Colonic mucosa (tissue), 4 donors: ENCODE measurements around the gene UPP2. TPM values are rescaled to one million over a fixed set of nuclear protein-coding genes. Genes with fewer than 3 reads are reported as not detected.

Experiments
- DNase-seq: peaks from one replicate; pipeline ENCODE4 v3.0.0-alpha.2; 2020
- H3K27ac ChIP-seq: fragments of 200-600 bp; one replicate; pipeline ENCODE4 v1.8.0; 2021
- H3K27me3 ChIP-seq: fragments of 200-600 bp; one replicate; pipeline ENCODE4 v1.8.0; 2021
- H3K36me3 ChIP-seq: fragments of 200-600 bp; one replicate; pipeline ENCODE4 v1.8.0; 2021
- H3K4me1 ChIP-seq: fragments of 200-600 bp; one replicate; pipeline ENCODE4 v1.8.0; 2021; ENCODE audit warnings: mild to moderate bottlenecking
- H3K4me3 ChIP-seq: fragments of 200-600 bp; one replicate; pipeline ENCODE4 v1.8.0; 2021
- H3K9ac ChIP-seq, 2 donors: one replicate each; pipeline ENCODE4 v1.7.0; 2013; ENCODE audit warnings: control low read depth in 2 of 2, low read depth in 2 of 2, low read length in 2 of 2
- H3K9me3 ChIP-seq: fragments of 200-600 bp; one replicate; pipeline ENCODE4 v1.8.0; 2021
- intact Hi-C: fragments of 100-400 bp; cut with DNase I; formaldehyde crosslinking; loops from one replicate; pipeline ENCODE4 v1.14.1; 2022
- total RNA-seq, 2 donors: library from RNA; stranded (reverse); fragmentation: NEBNext Ultra II Directional in 1 of 2; extraction: Animal tissue kit (Norgen Biotek cat#: 25700) in 1 of 2; gene quantifications; one replicate each; pipeline ENCODE4 v1.2.1, GENCODE V29; 2021
- TF ChIP-seq, protein P1 (sequence below): fragments of 200-600 bp; IDR thresholded peaks from one replicate; pipeline ENCODE4 v1.8.0; 2022; ENCODE audit warnings: antibody characterized with exemption, mild to moderate bottlenecking
- donor health status: healthy.
- donor health status: DM: no; HTN: no; CAD: no.
- donor health status: DM: no; HTN: no; CAD: no.

UPP2 gene
- total RNA-seq, 2 donors from 2014 or later, result not detected

DNA sequence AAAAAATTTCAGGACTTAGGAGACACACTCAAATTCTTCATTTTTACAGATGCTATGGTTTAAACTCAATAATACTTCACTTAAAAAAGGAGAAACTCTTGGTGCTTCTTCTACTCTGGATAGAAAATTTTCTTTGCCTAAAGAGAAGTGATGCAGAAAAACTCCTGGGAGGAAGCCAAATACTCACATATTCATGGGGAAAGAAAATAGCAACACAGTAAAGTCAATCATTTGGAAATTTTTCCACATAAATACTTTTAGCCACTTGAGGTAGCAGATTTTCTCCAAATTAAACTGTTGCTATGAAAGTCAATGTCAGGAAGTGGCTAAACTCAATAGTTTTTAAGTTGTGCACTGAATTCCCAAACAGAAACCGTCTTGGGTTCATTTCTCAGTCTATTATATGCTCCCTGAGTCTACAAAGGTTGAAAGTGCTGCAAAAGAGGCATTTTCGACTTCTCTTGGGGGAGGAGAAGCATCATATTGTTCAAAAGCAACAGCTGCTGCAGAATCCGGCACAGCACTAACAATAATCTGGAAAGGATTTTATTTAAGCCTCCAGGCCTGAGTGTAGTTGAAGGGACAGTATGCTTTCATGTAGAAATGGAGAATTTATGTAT is 81.1 kb downstream of the UPP2 start:
- H3K4me3 ChIP-seq, result no peak overlapping the region
- no peak for DNase-seq
- no peak overlapping the region for H3K9ac ChIP-seq
- no peak overlapping the region for H3K27ac ChIP-seq
- TF ChIP-seq, protein P1, sequence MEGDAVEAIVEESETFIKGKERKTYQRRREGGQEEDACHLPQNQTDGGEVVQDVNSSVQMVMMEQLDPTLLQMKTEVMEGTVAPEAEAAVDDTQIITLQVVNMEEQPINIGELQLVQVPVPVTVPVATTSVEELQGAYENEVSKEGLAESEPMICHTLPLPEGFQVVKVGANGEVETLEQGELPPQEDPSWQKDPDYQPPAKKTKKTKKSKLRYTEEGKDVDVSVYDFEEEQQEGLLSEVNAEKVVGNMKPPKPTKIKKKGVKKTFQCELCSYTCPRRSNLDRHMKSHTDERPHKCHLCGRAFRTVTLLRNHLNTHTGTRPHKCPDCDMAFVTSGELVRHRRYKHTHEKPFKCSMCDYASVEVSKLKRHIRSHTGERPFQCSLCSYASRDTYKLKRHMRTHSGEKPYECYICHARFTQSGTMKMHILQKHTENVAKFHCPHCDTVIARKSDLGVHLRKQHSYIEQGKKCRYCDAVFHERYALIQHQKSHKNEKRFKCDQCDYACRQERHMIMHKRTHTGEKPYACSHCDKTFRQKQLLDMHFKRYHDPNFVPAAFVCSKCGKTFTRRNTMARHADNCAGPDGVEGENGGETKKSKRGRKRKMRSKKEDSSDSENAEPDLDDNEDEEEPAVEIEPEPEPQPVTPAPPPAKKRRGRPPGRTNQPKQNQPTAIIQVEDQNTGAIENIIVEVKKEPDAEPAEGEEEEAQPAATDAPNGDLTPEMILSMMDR, result no peak
- no peaks in the 10 kb centered on the region for H3K4me1 ChIP-seq
- H3K36me3 ChIP-seq, result no peaks in the 10 kb centered on the region
- H3K9me3 ChIP-seq, result no peaks in the 10 kb centered on the region
- intact Hi-C loops, result loop anchor here (10.0 kb wide), 1 partner anchor 572 kb away; no protein-coding TSS in a partner anchor
- no peaks in the 10 kb centered on the region for H3K27me3 ChIP-seq

DNA sequence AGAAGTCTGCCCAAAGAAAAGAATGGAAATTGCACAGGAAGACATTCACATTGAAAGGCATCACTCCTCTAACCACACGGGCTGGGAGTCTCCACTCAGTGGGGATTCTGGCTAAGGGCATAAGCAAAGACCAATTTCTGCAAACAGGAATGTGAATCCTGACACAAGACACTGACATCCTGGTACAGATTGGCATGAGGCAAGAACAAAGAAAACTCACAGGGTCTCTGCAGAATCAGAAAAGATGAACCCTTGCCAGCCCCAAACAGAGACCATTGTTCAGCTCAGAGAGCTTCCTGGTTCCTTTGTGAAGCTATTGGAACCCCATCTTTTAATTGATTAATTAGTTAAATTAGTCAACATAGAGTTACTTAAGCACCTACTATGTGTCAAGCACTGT is 82.3 kb downstream of the UPP2 start:
- H3K4me1 ChIP-seq, result no peaks in the 10 kb centered on the region
- H3K36me3 ChIP-seq, result no peaks in the 10 kb centered on the region
- TF ChIP-seq, protein P1, result no peak
- no peak overlapping the region for H3K27ac ChIP-seq
- intact Hi-C loops, result loop anchor here (10.0 kb wide), 1 partner anchor 571 kb away; no protein-coding TSS in a partner anchor
- H3K4me3 ChIP-seq, result no peak overlapping the region
- DNase-seq, result no peak
- H3K9me3 ChIP-seq, result no peaks in the 10 kb centered on the region
- H3K9ac ChIP-seq, result no peak overlapping the region
- no peaks in the 10 kb centered on the region for H3K27me3 ChIP-seq

DNA sequence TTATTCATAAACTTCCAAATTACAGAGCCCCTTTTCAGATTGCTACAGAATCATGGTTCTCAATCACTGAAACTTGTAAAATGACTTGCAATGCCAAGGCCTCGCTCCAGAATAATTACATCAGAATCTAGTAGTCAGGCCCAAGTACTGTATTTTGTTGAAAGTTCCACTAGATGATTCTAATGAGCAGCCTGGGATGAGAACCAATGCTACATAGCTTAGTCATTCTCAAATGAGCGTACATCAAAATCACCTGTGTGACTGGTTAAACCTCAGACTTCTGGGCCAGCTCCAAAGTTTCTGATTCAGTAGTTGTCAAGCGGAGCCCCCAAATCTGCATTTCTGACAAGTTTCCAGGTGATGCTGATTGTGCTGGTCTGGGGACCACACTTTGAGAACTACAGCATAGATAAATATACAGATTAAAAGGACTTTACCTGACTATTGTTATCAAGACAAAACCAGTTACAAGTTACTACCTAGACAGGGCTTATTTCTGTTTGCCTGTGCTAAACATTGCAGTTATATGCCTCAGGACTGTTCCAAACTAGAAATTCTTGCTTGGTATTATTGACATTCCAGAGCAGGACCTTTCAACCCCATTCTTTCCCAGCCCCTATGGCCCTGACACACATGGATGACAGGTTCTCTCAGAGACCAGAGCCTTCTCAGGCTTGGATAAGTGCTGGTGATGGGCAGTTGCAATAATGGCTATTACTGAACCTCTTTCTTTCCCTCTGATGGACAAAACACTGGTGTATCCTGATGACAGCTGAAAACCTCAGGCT is 83.1 kb downstream of the UPP2 start:
- no peak overlapping the region for H3K27ac ChIP-seq
- H3K4me1 ChIP-seq, result no peaks in the 10 kb centered on the region
- intact Hi-C loops, result loop anchor here (10.0 kb wide), 1 partner anchor 570 kb away; no protein-coding TSS in a partner anchor
- no peaks in the 10 kb centered on the region for H3K27me3 ChIP-seq
- DNase-seq, result no peak
- no peaks in the 10 kb centered on the region for H3K9me3 ChIP-seq
- TF ChIP-seq, protein P1, result no peak
- no peak overlapping the region for H3K9ac ChIP-seq
- H3K36me3 ChIP-seq, result no peaks in the 10 kb centered on the region
- H3K4me3 ChIP-seq, result no peak overlapping the region

Other genes starting within 250 kb of the UPP2 start
- gene ACVR1, start 225.5 kb upstream of the UPP2 start, total RNA-seq, result 10 to 100 TPM; 15.8 to 18.0 TPM